Endothelial cell of umbilical vein (primary cell): ENCODE measurements around the gene USP16. TPM values are rescaled to one million over a fixed set of nuclear protein-coding genes. Genes with fewer than 3 reads are reported as not detected.

Experiments
- BruUV-seq: library from RNA; stranded (reverse); fragments of 400-500 nt; replicated peaks from 2 replicates; lab custom pipeline; 2021; lab: Mats Ljungman, UMichigan
- CTCF ChIA-PET: fragments of 300-600, 350-600 bp; sonication (Branson Sonifier 250); formaldehyde crosslinking; loops from one replicate; lab custom pipeline; 2021; ENCODE audit warnings: antibody characterized with exemption, inconsistent platforms; lab: Charles Lee
- POLR2A ChIA-PET: fragments of 300-600, 350-600 bp; sonication (Branson Sonifier 250); formaldehyde crosslinking; loops from one replicate; lab custom pipeline; 2021; ENCODE audit warnings: antibody characterized with exemption, inconsistent platforms; lab: Charles Lee
- DNase-seq: peaks from one replicate; pipeline ENCODE4 v3.0.0-alpha.2; 2011; ENCODE audit warnings: low read depth, low spot score
- FAIRE-seq: peaks from 2 replicates; lab custom pipeline; 2011; peaks lifted over from hg19 to GRCh38; lab: Jason Lieb, UNC
- H2AFZ ChIP-seq: 2 replicates; pipeline ENCODE4 v1.6.0; 2012; ENCODE audit warnings: low read depth, low read length, control low read depth, inconsistent platforms
- H3K27ac ChIP-seq: 2 replicates; pipeline ENCODE4 v1.5.1; 2011; ENCODE audit warnings: low read depth, mild to moderate bottlenecking, control low read depth, low read length, moderate library complexity; ENCODE audit not compliant: insufficient read depth
- H3K27me3 ChIP-seq, 2 experiments: 2 replicates each; pipeline versions ENCODE4 v1.6.0 to v1.6.1; 2011; ENCODE audit warnings: low read length in 2 of 2, mixed read lengths in 1 of 2; ENCODE audit not compliant: control insufficient read depth in 2 of 2, insufficient read depth in 2 of 2
- H3K36me3 ChIP-seq, 2 experiments: 2 replicates in 1 of 2; 3 replicates in 1 of 2; pipeline ENCODE4 v1.5.1; 2011; ENCODE audit warnings: low read length in 2 of 2, mild to moderate bottlenecking in 1 of 2, moderate library complexity in 1 of 2; ENCODE audit not compliant: control insufficient read depth in 2 of 2, insufficient read depth in 2 of 2; ENCODE audit errors: extremely low read depth in 1 of 2
- H3K4me1 ChIP-seq: 3 replicates; pipeline ENCODE4 v1.5.1; 2011; ENCODE audit warnings: mild to moderate bottlenecking, low read length; ENCODE audit not compliant: control insufficient read depth, insufficient read depth; ENCODE audit errors: extremely low read depth
- H3K4me2 ChIP-seq: 2 replicates; pipeline ENCODE4 v1.6.1; 2011; ENCODE audit warnings: low read length, control low read depth, mixed read lengths; ENCODE audit not compliant: insufficient read depth
- H3K4me3 ChIP-seq, 3 experiments: fragments of 200-600 bp in 1 of 3; sonication (generic), shearing (Covaris generic) in 1 of 3; replicated peaks in 1 of 3; 2 replicates each; pipeline ENCODE4 v1.5.1; 2011 to 2016; ENCODE audit warnings: control low read depth in 3 of 3, low read length in 3 of 3, mild to moderate bottlenecking in 2 of 3, inconsistent platforms in 1 of 3, low read depth in 1 of 3, moderate library complexity in 1 of 3; ENCODE audit not compliant: insufficient read depth in 1 of 3
- H3K79me2 ChIP-seq: 2 replicates; pipeline ENCODE4 v1.6.0; 2012; ENCODE audit warnings: low read length, inconsistent platforms; ENCODE audit not compliant: control insufficient read depth, insufficient read depth
- H3K9ac ChIP-seq: replicated peaks from 2 replicates; pipeline ENCODE3; 2011; ENCODE audit warnings: low read length, control low read depth; ENCODE audit not compliant: insufficient read depth; ENCODE audit errors: extremely low read depth
- H3K9me1 ChIP-seq: replicated peaks from 3 replicates; pipeline ENCODE4 v1.6.0; 2011; ENCODE audit warnings: mild to moderate bottlenecking, low read length; ENCODE audit not compliant: control insufficient read depth, insufficient read depth; ENCODE audit errors: extremely low read depth
- H3K9me3 ChIP-seq: replicated peaks from 2 replicates; pipeline ENCODE4 v1.5.1; 2012; ENCODE audit warnings: low read length, inconsistent platforms; ENCODE audit not compliant: control insufficient read depth, insufficient read depth
- H4K20me1 ChIP-seq: replicated peaks from 2 replicates; pipeline ENCODE3; 2011; ENCODE audit warnings: mild to moderate bottlenecking, low read length; ENCODE audit not compliant: control insufficient read depth, insufficient read depth; ENCODE audit errors: extremely low read depth
- FOS ChIP-seq: IDR thresholded peaks from 2 replicates; pipeline ENCODE4 v1.6.1; 2011; ENCODE audit warnings: mild to moderate bottlenecking, low read length, moderate library complexity, borderline replicate concordance; ENCODE audit not compliant: insufficient read depth
- GATA2 ChIP-seq: IDR thresholded peaks from 2 replicates; pipeline ENCODE4 v1.7.0; 2011; ENCODE audit warnings: low read depth, mild to moderate bottlenecking, moderate library complexity, mixed read lengths, low read length; ENCODE audit not compliant: insufficient read length, insufficient read depth
- JUN ChIP-seq: IDR thresholded peaks from 2 replicates; pipeline ENCODE4 v1.6.1; 2011; ENCODE audit warnings: borderline replicate concordance, low read depth; ENCODE audit not compliant: insufficient read length, insufficient read depth
- POLR2AphosphoS5 ChIP-seq: IDR thresholded peaks from 2 replicates; pipeline ENCODE4 v1.6.1; 2012; ENCODE audit warnings: low read depth, mild to moderate bottlenecking, control low read depth, low read length, moderate library complexity; ENCODE audit not compliant: insufficient read depth
- dilution Hi-C: fragments of 300-500 bp; cut with MboI; formaldehyde crosslinking; loops from one replicate; pipeline ENCODE4 v1.15.0; 2019; ENCODE audit warnings: low sequenced_read_pairs; ENCODE audit not compliant: extremely low pct_ligation_motif_present
- intact Hi-C: fragments of 100-400 bp; cut with micrococcal nuclease; formaldehyde crosslinking; loops from one replicate; pipeline ENCODE4 v1.10.0; 2022
- polyA plus RNA-seq, 4 experiments: library from polyadenylated mRNA; depleted of rRNA in 3 of 4; stranded (reverse) in 3 of 4; unstranded in 1 of 4; fragments of >200 nt; gene quantifications; 2 replicates each; pipeline versions ENCODE4 v1.2.1 to v1.2.3, GENCODE V29; 2011 to 2012; ENCODE audit warnings: missing spikeins in 1 of 4
- total RNA-seq: library from RNA; stranded (reverse); gene quantifications from 2 replicates; pipeline ENCODE4 v1.2.3, GENCODE V29; 2021
- TF ChIP-seq, protein P1 (sequence below), 2 donors: IDR thresholded peaks; 1 replicate in 1 of 2; 2 replicates in 1 of 2; pipeline ENCODE4 v1.5.1; 2011; ENCODE audit warnings: low read length in 2 of 2, mild to moderate bottlenecking in 2 of 2, moderate library complexity in 2 of 2, control low read depth in 1 of 2, inconsistent platforms in 1 of 2, low read depth in 1 of 2; ENCODE audit not compliant: insufficient read depth in 1 of 2; ENCODE audit errors: extremely low read depth in 1 of 2
- TF ChIP-seq, protein P2 (sequence below): IDR thresholded peaks from 2 replicates; pipeline ENCODE4 v1.6.1; 2011; ENCODE audit not compliant: insufficient read depth, insufficient read length

The USP16 gene
- total and polyA plus RNA-seq, 2 donors (not counting 3 experiments of a cell fraction or from before 2014, with no cell fraction given), result 5.9 to 31.3 TPM

DNA sequence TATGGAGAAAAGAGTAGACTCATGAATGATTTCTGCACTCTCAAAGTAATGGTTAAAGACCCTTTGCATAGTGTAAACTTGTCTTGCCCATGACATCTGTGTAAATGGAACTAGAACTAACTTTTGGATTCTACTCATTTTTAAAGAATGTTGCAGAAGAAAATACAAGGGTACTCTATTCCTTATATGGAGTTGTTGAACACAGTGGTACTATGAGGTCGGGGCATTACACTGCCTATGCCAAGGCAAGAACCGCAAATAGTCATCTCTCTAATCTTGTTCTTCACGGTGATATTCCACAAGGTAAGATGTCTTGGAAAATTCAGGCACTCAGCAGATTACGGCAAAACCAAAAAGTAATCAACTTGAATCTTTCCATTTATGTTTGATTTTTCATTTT lies 29.2 kb downstream of the USP16 start:
- intact Hi-C loops (loop anchor here (2.0 kb wide), 1 partner anchor 15 kb away; no protein-coding TSS in a partner anchor), dilution Hi-C loops (no loop called here)
- Histone ChIP-seq H3K4me2 (no peak overlapping the region), H3K36me3 (peaks cover 18 to 19% of the 10 kb centered on the region in 2 experiments), H3K9me1 (no peaks in the 10 kb centered on the region), H3K79me2 (no peaks in the 10 kb centered on the region), H3K4me3 (no peak overlapping the region), H2AFZ (no peak overlapping the region), H3K4me1 (no peaks in the 10 kb centered on the region), H3K9me3 (no peaks in the 10 kb centered on the region), H3K9ac (no peak overlapping the region), H3K27me3 (no peaks in the 10 kb centered on the region), H3K27ac (no peak overlapping the region), H4K20me1 (no peaks in the 10 kb centered on the region)
- ChIA-PET CTCF (interaction anchor here (1.3 kb wide), 1 partner anchor 9 kb away, joined by 3 read pairs; no protein-coding TSS in a partner anchor), POLR2A (no interaction called here)
- FAIRE-seq (no peak), DNase-seq (no peak)
- BruUV-seq, result no TSS peak
- TF ChIP-seq POLR2AphosphoS5, result no peak
- TF ChIP-seq, protein P1, sequence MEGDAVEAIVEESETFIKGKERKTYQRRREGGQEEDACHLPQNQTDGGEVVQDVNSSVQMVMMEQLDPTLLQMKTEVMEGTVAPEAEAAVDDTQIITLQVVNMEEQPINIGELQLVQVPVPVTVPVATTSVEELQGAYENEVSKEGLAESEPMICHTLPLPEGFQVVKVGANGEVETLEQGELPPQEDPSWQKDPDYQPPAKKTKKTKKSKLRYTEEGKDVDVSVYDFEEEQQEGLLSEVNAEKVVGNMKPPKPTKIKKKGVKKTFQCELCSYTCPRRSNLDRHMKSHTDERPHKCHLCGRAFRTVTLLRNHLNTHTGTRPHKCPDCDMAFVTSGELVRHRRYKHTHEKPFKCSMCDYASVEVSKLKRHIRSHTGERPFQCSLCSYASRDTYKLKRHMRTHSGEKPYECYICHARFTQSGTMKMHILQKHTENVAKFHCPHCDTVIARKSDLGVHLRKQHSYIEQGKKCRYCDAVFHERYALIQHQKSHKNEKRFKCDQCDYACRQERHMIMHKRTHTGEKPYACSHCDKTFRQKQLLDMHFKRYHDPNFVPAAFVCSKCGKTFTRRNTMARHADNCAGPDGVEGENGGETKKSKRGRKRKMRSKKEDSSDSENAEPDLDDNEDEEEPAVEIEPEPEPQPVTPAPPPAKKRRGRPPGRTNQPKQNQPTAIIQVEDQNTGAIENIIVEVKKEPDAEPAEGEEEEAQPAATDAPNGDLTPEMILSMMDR (IDR thresholded peaks at IDR 0.05; ENCODE audit: extremely low read depth in 1 of 2, insufficient read depth in 1 of 2, low read depth in 1 of 2, low read length in 2 of 2), result no peak
- TF ChIP-seq, protein P2, sequence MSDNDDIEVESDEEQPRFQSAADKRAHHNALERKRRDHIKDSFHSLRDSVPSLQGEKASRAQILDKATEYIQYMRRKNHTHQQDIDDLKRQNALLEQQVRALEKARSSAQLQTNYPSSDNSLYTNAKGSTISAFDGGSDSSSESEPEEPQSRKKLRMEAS, result no peak

DNA sequence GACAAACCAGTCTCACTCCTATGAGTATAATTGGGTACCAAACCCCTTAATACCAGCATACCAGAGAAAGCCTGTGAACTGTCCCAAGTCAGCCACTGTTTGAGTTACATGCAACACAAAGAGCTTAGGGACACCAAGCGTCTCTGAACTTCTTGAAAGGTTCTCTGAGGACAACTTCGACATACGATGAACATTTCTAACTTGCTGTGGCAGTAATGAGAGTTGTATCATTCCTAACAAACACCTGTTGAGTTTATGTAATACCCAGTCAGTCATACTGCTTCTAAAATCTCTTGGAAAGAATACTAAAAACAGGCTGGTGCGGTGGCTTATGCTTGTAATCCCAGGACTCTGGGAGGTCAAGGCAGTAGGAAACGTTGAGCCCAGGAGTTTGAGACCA lies 30.6 kb downstream of the USP16 start:
- dilution Hi-C loops, result no loop called here
- Histone ChIP-seq H3K9me1 (no peaks in the 10 kb centered on the region), H4K20me1 (no peaks in the 10 kb centered on the region), H3K79me2 (no peaks in the 10 kb centered on the region), H3K4me3 (no peak overlapping the region), H3K9me3 (no peaks in the 10 kb centered on the region), H3K27ac (no peak overlapping the region), H2AFZ (no peak overlapping the region), H3K36me3 (peaks cover 21 to 26% of the 10 kb centered on the region in 2 experiments), H3K4me1 (no peaks in the 10 kb centered on the region), H3K9ac (no peak overlapping the region), H3K4me2 (no peak overlapping the region), H3K27me3 (no peaks in the 10 kb centered on the region)
- no TSS peak for BruUV-seq
- TF ChIP-seq GATA2 (no peak), JUN (no peak), FOS (no peak)
- TF ChIP-seq, protein P2, result no peak
- intact Hi-C loops, result loop anchor here (2.0 kb wide), 1 partner anchor 14 kb away; no protein-coding TSS in a partner anchor
- ChIA-PET POLR2A (no interaction called here), CTCF (no interaction called here)
- no peak for FAIRE-seq
- no peak for DNase-seq
